NCI-H345 treated with DMSO at 0.1 percent for 48 hours (cell line): ENCODE data around the gene SERPINA12.

Experiments
- DNase-seq: peaks from one replicate; lab custom pipeline; 2025; ENCODE audit not compliant: unreplicated experiment; lab: John Stamatoyannopoulos, UW

The SERPINA12 gene

DNA sequence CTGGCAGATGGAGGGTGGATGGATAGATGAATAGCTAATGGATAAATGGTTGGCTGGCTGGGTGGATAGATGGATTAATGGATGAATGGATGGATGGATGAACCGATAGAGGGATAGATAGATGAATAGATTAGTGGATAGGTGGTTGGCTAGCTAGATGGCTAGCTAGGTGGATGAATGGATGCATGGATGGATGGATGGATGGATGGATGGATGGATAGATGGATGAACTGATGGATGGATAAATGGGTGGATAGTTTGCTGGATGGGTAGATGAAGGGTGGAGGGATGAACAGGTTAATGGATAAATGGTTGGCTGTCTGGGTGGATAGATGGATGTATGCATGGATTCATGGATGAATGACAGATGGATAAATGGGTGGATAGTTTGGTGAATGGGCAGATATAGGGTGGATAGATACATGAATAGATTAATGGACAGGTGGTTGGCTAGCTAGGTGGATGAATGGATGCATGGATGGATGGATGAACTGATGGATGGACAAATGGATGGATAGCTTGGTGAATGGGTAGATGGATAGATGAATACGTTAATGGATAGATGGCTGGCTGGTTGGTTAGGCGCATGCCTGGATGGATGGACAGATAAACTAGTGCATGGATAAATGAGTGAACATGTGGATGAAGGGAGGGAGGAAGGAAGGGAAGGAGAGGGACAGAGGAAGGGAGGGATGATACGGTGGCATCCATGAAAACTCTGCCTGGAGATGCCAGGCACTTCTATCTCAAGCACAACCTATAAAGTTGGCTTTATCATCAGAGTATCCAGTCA lies 41.3 kb downstream of the SERPINA12 start:
- no peak for DNase-seq

DNA sequence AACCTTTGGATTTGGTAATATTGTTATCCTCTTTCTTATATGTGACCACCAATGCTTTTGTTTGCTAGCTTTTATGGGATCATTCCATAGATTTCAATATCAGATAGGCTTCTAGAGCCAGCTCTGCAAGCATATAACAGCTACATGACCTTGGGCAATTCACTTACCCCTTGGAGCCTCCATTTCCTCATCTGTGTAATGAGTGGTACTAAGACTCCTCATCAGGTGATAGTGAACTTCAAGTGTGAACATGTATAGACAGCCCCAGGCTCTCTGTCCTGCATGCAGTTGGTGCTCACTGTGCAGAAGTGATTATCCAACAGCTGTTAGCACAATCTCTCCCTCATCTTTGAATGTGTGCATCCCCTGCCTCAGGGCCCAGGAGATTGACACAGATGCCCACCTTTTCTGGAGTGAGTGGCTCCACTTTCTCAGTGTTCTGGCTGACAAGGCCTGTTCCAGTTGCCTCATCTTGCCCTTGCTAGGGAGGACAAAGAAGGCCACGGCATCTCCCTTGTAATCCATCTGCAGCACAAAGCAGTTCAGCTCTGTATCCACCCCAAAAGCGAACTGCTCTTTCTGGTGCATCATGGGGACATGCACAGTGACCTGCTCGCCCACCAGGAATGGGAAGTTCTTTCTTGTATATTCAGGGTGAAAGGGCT lies 42.4 kb downstream of the SERPINA12 start:
- no peak for DNase-seq

DNA sequence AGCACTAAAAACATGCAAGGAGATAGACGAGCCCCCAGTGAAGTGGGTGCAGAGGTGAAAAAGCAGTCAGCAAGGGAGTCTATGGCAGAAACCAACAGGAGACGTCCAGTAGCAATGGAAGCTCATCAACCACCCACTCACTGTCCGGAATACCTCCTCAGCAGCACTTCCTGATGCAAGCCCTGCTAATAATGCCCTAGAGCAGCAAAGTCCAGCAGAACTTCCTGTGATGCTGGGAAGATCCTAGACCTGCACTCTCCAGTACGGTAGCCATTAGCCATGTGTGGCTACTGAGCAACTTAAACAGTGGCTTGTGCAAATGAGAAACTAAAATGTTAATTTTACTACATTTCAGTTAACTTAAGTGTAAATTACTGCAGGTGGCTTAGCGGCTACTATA lies 44.2 kb downstream of the SERPINA12 start:
- DNase-seq = no peak

DNA sequence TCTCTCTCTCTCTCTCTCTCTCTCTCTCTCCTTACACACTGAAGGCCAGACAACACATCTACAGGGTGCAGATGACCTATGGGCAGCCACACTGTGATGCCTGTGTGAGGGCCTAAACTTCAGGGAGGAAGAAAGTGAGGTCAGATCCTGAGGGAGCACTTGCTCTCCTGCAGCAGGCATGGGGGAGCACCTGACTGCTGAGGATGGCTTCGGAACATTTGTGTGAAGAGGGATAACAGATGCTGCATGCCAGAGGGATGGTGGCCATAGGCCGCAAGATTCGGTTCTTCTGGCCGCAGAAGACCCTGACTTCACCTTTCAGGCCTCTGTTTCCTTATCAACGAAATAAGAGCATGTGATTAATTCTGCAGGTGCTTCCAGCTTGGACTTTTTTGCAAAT lies 45.0 kb downstream of the SERPINA12 start:
- no peak for DNase-seq

DNA sequence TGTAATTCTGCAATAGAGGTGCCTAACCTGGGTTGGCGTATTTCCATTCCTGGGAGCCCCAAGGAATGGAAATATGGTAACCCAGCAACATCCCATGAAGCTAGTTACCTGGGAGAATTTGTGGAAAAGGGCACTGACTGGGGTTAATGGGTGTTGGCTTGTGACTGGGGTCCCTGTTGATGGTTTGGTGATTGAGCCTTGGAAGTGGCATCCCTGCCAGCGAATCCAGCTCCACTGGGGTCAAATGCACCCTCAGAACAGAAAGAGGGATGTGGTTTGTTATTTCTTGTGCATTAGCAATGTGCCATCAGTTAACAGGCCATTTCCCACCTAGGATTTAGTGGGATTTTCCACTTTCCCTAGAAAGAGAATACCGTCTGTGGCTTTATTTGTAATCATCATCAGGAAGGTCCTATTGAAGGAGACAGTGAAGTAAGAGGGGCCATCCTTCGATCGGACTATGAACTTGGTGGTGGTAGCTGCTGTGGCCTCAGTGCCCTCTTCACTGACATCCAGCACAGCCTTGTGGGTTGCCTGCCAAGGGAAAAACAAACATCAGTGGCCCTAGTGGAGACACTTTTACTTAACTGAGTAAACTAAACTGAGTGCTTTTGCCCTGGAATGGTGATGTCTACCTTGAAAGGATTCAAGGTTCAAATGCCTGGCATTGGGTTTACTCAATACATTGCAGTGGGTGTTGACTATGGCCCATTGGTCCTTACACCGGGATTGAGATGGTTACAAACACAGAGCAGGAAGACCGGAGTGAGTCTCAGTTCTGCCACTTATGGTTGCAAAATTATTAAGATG lies 46.3 kb downstream of the SERPINA12 start:
- DNase-seq = no peak

DNA sequence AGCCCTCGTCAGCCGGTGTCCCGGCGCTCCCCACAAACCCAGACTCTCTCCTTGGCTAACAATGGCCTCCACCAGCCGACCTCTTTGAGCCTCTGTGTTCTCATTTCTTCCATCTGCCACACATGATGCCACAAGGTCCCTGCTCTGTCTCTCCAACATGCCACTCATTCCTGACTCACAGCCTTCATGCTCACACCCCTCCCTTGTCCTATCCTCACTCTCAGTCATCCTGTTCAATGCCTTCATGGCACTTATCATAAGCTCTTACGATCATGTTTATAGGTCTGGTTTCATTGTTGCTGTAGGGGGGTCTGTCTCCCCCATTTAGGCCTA lies 47.1 kb downstream of the SERPINA12 start:
- no peak for DNase-seq

DNA sequence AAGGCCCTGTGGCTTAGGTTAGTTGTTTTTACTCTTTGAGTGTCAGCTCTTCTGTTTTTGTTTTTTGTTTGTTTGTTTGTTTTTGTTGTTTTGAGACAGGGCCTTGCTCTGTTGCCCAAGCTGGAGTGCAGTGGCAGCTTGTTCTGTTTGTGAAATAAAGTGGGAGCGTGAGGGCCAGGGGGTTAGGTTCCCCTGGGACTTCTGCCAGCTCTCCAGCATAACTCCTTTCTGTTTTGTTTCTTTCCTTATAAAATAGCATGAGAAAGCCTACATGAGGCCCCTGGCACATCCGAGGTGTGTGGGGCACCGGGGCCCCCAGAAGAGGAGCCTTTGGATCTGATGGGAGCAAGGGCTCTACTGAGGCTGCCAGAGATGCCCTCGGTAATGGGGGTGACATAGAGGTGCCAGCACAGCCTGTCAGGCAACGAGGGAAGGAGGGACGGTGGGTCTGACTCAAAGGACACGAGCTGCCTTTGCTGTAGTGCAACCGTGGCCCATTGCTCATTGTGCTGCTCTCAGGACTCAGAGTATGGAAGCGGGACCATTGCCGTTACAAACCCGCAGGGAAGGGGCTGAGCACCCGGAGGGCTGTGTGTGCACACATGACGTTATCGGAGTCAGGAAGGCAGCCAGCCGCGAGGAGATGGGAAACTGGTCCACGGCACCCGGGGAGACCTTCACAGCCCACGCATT lies 47.6 kb downstream of the SERPINA12 start:
- no peak for DNase-seq

DNA sequence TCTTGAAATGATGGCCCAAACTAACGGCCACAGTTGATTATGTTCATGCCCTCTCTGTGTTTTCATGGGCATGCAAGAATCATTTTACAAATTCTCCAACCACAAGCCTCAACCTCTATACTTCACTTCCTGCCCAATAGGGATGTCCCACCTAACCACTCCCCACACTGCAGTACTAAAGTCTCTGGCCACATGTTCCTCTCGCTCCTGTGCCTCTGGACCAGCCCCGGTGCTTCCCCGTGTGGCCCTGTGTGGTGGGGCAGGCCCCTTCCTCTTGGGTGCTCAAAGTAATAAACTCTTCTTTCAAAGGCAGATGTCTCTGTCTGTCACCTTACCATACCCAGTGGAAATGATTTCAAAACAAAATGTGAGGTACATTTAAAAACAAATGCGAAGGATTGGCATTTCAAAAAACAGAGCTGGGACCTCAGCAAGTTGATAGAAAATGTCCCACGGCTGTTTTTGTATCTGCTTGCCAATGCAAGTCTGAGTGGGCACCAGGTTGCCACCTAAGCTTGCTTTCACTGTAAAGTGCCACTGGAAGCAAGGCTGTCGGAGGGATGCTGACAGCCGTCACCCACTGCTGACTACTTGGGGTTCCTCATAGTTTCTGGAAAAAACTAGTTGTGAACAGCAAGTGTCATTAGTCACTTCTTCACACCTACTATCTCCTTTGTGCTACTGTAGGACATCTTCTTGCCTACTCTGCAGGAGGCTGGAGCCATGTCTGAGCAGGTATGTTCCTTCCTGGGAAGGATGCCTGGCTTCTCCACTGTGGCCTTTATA lies 48.4 kb downstream of the SERPINA12 start:
- DNase-seq = no peak

DNA sequence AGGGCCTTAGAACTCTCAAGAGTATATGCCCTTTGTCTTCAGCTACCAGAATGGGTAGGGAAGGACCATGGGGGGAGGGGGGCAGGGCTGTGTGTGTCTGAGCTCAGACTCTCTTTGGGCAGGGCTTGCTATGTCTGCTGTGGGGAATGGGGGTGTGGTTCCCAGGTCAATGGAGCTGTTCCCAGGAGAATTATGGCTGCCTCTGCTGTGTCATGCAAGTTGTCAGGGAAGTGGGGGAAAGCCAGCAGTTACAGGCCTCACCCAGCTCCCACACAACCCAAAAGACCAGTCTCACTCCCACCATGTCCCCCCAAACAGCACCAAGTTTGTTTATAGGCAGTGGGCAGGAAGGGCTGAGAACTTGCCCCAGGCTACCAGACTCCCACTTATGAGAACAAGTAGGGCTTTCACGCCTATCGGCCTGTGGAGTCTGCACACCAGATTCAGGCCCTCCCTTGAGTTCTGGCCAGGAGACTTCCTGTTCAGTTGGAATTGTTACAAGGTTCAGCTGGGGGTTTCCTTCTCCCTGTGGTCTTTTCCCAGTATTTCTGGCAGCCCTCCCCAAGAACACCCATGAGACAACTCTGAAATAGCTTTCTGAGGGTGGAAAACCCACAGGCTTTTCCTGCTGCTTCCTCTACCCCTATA lies 50.6 kb downstream of the SERPINA12 start:
- DNase-seq = no peak

DNA sequence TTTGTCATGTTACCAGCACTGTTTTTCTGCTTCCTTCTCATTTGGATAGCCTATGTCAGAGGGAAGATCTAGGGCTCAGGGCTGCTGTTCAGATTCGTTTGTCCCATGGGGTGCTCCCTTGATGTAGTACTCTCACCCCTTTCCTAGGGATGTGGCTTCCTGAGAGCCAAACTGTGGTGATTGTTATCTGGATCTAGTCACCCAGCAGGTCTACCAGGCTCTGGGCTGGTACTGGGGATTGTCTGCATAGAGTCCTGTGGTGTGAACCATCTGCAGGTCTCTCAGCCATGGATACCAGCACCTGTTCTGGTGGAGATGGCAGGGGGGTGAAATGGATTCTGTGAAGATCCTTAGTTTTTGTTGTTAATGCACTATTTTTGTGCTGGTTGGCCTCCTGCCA lies 51.2 kb downstream of the SERPINA12 start:
- no peak for DNase-seq

DNA sequence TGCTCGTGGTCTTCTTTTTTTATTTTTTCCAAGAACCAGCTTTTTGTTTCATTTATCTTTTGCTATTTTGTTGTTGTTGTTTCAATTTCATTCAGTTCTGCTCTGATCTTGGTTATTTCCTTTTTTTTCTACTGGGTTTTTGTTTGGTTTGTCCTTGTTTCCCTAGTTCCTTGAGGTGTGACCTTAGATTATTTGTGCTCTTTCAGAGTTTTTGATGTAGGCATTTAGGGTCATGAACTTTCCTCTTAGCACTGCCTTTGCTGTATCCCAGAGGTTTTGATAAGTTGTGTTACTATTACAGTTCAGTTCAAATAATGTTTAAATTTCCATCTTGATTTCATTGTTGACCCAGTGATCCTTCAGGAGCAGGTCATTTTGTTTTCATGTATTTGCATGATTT lies 53.3 kb downstream of the SERPINA12 start:
- DNase-seq = no peak

DNA sequence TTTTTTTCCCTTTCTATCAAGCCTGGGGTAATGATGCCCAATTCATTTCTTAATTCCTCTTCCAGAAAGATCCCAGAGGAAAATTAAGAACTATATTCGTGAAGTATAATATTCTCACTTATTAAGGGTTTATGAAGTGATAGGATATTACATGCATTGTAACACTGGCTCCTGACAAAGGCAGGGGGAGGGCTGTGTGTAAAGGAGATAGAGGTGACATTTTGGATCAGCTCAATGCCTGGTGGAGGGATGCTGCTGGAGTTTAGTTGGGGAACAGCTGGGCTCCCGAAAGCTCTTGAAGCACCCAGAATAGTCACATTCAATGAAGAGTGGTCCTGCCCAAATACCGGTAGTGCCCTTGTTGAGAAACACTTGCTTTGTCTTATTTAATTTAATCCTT lies 57.4 kb downstream of the SERPINA12 start:
- no peak for DNase-seq

DNA sequence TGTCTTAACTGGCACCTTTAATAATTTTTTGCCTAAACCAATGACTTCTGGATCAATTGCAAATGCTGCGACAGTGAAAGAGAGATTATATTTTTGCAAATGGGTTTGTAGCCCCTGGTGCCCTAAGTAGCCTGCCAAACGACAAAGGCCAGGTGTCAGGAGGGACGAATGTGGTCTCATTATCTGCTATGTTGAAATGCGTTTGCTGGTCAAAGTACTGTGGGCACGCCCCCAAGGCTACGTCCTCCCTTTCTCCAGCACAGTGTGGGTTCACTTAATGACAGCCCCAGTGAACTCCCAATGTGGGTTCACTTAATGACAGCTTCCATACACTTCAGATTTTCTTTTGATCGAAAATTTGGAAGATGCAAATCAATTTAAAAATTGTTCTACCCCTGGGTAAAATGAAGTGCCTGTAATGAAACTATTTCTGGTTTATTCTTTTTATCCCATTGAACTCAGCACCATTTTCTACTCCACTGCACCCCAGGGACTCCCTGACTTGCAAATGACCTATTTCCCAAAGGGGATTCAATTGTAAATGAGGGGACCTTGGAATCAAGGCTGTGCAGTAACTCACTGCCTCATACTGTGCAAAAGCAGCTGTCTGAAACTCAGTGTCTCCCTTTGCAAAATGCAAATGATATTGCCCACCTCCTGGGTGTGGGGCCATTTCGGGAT lies 58.0 kb downstream of the SERPINA12 start:
- no peak for DNase-seq

DNA sequence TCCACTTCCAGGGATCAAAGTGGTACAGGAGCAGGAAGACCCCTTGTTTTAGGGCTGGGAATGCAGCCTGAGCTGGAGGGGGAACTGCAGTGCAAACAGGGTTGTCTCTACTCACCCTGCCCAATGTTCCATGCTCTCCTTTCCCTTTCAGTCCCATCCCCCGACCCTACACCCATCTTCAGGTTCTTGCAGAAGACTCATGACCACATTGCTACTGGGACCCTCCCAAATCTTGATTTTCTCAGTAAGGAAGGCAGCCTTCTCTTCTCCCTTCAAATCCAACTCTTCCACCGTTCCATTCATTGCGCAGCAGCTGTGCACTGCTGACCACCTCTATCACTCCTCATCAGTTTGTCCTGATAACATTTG lies 58.6 kb downstream of the SERPINA12 start:
- no peak for DNase-seq

DNA sequence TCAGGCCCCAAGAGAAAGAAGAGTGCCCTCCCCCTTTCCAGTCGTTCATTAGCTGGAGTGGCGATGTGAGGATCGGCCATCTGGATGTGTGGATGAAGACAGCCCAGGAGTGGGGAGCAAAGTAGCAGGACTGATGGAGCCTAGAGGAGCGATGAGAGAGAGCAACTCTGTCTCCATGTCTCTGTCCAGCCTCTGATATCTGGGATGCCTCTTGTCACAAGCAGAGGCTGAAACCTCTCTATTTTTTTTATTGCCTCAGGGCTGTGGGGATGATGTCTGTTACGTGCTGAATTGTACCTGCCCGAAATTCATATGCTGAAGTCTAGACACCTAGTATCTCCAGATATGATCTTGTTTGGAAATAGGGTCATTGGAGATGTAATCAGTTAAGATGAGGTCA lies 59.3 kb downstream of the SERPINA12 start:
- DNase-seq = no peak

DNA sequence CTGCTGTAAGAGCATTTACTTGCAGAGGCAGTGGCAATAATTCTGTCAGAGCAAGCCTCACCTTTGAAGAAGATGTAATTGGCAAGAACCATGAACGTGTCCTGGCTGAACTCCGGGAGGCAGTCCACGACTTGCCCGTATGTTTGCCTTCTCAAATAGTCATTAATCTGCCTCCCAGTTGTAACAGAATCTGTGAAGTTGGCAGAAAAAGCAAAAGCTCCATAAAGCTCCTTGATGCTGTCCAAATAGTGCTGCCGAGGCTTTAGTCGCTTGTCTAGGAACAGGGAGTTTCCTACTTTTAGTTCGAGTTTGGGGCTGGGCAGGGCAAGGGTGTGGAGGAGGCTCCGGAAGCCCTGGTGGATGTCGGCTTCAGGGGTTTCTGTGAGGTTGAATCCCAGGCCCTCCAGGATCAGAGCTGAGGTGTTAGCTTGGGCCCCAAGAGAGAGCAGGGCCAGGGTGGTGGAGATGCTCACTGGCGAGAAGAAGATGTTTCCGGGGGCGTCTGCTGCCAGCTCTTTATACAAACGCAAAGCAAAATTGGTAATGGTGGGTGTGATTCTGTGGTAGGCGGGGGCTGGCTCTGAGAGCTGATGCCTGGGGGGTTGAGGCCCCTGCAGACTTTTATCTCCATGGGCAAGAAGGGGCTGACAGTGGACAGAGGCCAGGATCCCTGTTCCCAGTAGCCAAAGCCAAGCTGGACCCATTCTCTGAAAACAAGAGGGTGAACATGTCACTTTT lies 61.0 kb downstream of the SERPINA12 start:
- no peak for DNase-seq

DNA sequence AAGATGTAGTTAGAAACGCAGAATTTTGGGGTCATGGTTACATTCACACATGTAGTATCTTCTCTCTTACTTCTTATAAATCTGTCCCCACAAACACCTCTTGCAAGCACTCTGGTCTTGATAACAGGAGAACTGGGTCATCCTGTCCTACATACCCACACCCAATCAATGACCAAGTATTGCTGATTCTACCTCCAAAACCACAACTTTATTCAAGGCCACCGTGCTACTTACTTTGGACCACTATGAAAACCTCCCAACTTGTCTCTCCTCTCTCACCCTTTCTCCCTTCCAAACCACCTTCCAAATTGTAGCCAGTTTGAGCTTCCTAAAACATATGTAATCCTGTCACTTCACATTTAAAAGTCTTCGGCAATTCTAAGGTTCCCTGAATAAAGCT lies 62.1 kb downstream of the SERPINA12 start:
- DNase-seq = no peak

DNA sequence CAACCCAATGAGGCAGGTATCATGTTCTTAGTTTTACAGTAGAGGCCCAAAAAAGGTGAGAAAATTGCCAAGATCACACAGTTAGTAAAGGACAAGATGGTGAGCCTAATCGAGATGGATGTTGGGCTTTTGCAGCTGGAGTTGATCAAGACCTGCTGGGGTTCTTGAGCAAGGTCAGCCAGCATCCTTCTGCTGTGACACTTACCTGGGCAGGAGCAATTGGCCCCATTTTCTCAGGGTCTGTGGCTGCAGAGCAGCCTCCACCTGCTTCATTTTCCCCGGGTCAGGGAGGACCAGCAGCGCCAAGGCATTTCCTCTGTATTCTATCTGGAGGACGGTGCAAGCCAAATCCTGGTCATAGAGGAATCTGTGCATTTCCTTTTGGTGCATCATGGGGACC lies 63.1 kb downstream of the SERPINA12 start:
- no peak for DNase-seq

DNA sequence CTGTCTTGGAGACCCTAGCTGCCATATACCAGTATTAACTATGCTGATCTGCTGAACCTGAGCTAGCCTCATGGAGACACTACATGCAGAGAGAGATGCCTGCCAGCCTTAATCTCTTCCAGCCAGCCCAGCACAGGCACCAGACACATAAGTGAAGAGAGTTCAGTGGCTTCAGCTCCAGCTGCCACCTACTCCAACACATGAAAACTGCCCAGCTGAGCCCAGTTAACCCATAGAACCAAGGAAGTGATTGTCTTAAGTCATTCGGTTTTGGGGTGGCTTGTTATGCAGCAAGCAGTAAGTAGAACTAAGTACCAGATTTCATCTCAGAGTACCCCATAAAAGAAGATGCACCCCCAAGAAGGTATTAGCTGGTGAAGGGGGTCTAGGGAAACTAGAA lies 64.3 kb downstream of the SERPINA12 start:
- no peak for DNase-seq
